K562 (cell line): Measurements from ENCODE around the gene KCNV2.

Experiments used
- BRCA1 ChIP-seq, 2 experiments: fragments of 450-650 bp in 1 of 2; sonication (generic) in 1 of 2; formaldehyde crosslinking in 1 of 2; IDR thresholded peaks; 2 replicates each; pipeline versions ENCODE4 v1.5.0 to v1.6.1; 2017 to 2020; ENCODE audit warnings: mild to moderate bottlenecking in 1 of 2, missing genetic modification reagents in 1 of 2
- CREM ChIP-seq: IDR thresholded peaks from 2 replicates; pipeline ENCODE4 v1.6.1; 2014; ENCODE audit warnings: antibody characterized with exemption, low read depth
- MAFK ChIP-seq: IDR thresholded peaks from 2 replicates; pipeline ENCODE4 v1.6.1; 2011; ENCODE audit warnings: low read length, improper control_type of control experiment
- NR2C1 ChIP-seq, 2 experiments: fragments of 450-650 bp; IDR thresholded peaks; 2 replicates each; pipeline ENCODE4 v1.6.1; 2017; ENCODE audit warnings: mild to moderate bottlenecking in 2 of 2, antibody characterized with exemption in 1 of 2, inconsistent platforms in 1 of 2, missing compliant biosample characterization in 1 of 2, missing genetic modification characterization in 1 of 2

DNA sequence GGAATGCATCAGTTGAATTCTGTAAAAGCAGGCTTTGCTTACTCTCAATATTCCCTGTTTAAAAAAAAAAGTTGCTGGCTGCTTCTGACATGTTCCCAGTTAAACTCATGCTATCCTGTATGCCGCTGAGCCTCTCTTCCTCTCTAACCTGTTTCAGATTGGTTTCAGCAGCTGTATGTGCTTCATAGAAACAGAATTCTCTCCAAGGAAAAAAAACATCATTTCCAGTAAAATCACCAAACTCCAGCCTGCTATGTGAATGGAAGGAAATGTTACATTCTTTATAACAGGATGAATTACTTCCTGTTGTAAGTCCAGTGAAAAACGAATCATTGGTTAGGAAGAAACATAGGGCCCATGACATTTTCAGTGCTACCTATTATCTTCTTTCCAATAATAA is 25.7 kb upstream of the KCNV2 start:
- no peak for TF ChIP-seq CREM
- no peak for TF ChIP-seq MAFK
- no peak for TF ChIP-seq NR2C1 (IDR thresholded peaks at IDR 0.05)
- no peak for TF ChIP-seq NR2C1 (tag; IDR thresholded peaks at IDR 0.05)
- TF ChIP-seq BRCA1 (IDR thresholded peaks at IDR 0.05): no peak
- TF ChIP-seq BRCA1 (CRISPR knock-in tag; IDR thresholded peaks at IDR 0.05): no peak
